Kidney epithelial cell (primary cell): ENCODE results near the gene MYL5. TPM values are rescaled to one million over a fixed set of nuclear protein-coding genes. Genes with fewer than 3 reads are reported as not detected.

Experiments
- DNase-seq: peaks from one replicate; pipeline ENCODE4 v3.0.0-alpha.2; 2010; ENCODE audit warnings: low read depth
- H3K27me3 ChIP-seq: 2 replicates; pipeline ENCODE4 v1.6.0; 2011; ENCODE audit warnings: low read length; ENCODE audit not compliant: control insufficient read depth, insufficient read depth
- H3K36me3 ChIP-seq: 2 replicates; pipeline ENCODE4 v1.5.1; 2011; ENCODE audit warnings: low read length; ENCODE audit not compliant: control insufficient read depth, insufficient read depth
- H3K4me3 ChIP-seq: 2 replicates; pipeline ENCODE4 v1.5.1; 2011; ENCODE audit warnings: low read depth, mild to moderate bottlenecking, control low read depth, low read length
- CTCF ChIP-seq: IDR thresholded peaks from 2 replicates; pipeline ENCODE4 v1.5.1; 2011; ENCODE audit warnings: mild to moderate bottlenecking, moderate library complexity, low read length, control low read depth, inconsistent platforms; ENCODE audit not compliant: insufficient read depth, poor library complexity, severe bottlenecking
- total RNA-seq: library from RNA; depleted of rRNA; stranded (reverse); fragments of >200 nt; gene quantifications from 2 replicates; pipeline ENCODE4 v1.2.3, GENCODE V29; 2015

The MYL5 gene
- total RNA-seq, 1 donor from 2014 or later: 7.8 TPM

GRCh38 chr4:663438-664428 is 10.6 kb upstream of the MYL5 start:
- TF ChIP-seq CTCF: peak; percentile 5
- Histone ChIP-seq H3K27me3 (peaks cover 3% of the 10 kb centered on the region), H3K4me3 (peak overlapping the region; percentile 63), H3K36me3 (no peaks in the 10 kb centered on the region)
- no peak for DNase-seq

- no peak for DNase-seq
- Histone ChIP-seq H3K36me3 (no peaks in the 10 kb centered on the region), H3K27me3 (peaks cover 3% of the 10 kb centered on the region), H3K4me3 (no peak overlapping the region)
- no peak for TF ChIP-seq CTCF
These were observed 9.6 kb upstream of the MYL5 start for GRCh38 chr4:664713-665231.

GRCh38 chr4:665381-665750 is 9.0 kb upstream of the MYL5 start:
- no peaks in the 10 kb centered on the region for H3K36me3 ChIP-seq
- H3K4me3 ChIP-seq: no peak overlapping the region
- TF ChIP-seq CTCF: no peak
- peaks cover 3% of the 10 kb centered on the region for H3K27me3 ChIP-seq
- no peak for DNase-seq

- no peak for DNase-seq
- Histone ChIP-seq H3K27me3 (peaks cover 3% of the 10 kb centered on the region), H3K4me3 (no peak overlapping the region), H3K36me3 (peaks cover under 1% of the 10 kb centered on the region)
- no peak for TF ChIP-seq CTCF
These were observed 8.4 kb upstream of the MYL5 start for GRCh38 chr4:665751-666435.

GRCh38 chr4:666436-666810 is 7.9 kb upstream of the MYL5 start:
- Histone ChIP-seq H3K27me3 (peaks cover 3% of the 10 kb centered on the region), H3K36me3 (peaks cover 2% of the 10 kb centered on the region), H3K4me3 (no peak overlapping the region)
- TF ChIP-seq CTCF: no peak
- no peak for DNase-seq
